Mucosa of rectum (tissue), 2 donors: ENCODE results near the gene ZFHX2.

Source experiments
- H3K27ac ChIP-seq, 2 donors: one replicate each; pipeline ENCODE4 v1.7.0; 2013; ENCODE audit warnings: inconsistent platforms in 2 of 2, low read depth in 2 of 2, low read length in 2 of 2
- H3K27me3 ChIP-seq, 2 donors: one replicate each; pipeline ENCODE4 v1.7.0; 2013; ENCODE audit warnings: low read length in 2 of 2; ENCODE audit not compliant: control insufficient read depth in 2 of 2, insufficient read depth in 2 of 2
- H3K36me3 ChIP-seq, 2 donors: one replicate each; pipeline ENCODE4 v1.7.0; 2013; ENCODE audit warnings: low read length in 2 of 2; ENCODE audit not compliant: control insufficient read depth in 2 of 2, insufficient read depth in 2 of 2
- H3K4me1 ChIP-seq, 2 donors: one replicate each; pipeline ENCODE4 v1.7.0; 2013; ENCODE audit warnings: low read length in 2 of 2, mild to moderate bottlenecking in 1 of 2; ENCODE audit not compliant: control insufficient read depth in 2 of 2, insufficient read depth in 2 of 2
- H3K4me3 ChIP-seq, 2 donors: one replicate each; pipeline ENCODE4 v1.7.0; 2013; ENCODE audit warnings: low read length in 2 of 2
- H3K9ac ChIP-seq, 2 donors: one replicate each; pipeline ENCODE4 v1.7.0; 2013; ENCODE audit warnings: low read length in 2 of 2, low read depth in 1 of 2, mild to moderate bottlenecking in 1 of 2
- H3K9me3 ChIP-seq, 2 donors: one replicate each; pipeline ENCODE4 v1.7.0; 2013; ENCODE audit warnings: low read length in 2 of 2; ENCODE audit not compliant: control insufficient read depth in 2 of 2
- donor health status: healthy.
- donor health status: Normal muscosa, but diverticular disease.

The ZFHX2 gene

DNA sequence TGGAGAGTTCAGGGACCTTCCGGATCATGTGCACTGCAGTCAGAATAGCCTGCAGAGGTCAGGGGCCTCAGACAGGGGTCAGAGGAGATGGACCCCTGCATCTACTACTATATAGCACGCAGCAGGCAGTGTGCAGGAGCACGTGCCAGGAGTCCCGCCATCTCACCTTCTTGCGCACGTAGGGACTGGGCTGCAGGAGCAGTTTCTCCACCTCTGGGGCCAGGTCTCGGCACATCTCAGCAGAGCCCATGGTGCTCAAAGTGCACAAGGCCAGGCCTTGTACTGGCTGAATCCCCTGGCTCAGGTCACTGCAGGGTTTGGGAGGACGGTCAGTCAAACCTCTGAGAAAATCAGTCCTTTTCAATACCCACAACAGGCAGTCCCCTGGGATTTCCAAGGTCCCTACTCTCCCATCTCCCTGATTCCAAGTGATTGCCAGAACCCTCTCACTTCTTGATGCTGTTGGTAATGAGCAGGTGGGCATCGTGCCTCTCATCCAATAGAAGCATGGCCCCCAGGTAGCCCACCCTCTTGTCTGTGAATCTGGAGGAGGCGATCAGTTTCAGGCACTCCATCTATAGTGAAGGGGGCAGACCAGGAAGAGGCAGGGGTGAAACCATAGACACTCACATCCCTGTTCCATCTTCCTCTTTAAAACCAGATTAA is 14.7 kb upstream of the ZFHX2 start:
- no peaks in the 10 kb centered on the region for H3K27me3 ChIP-seq
- H3K4me3 ChIP-seq = peak overlapping the region; percentile 87 to 94
- H3K4me1 ChIP-seq = peaks cover 12 to 15% of the 10 kb centered on the region in 2 donors
- H3K9me3 ChIP-seq = no peaks in the 10 kb centered on the region
- H3K9ac ChIP-seq = peak overlapping the region; percentile 81 to 84
- no peak overlapping the region for H3K27ac ChIP-seq
- H3K36me3 ChIP-seq = peaks cover 27 to 46% of the 10 kb centered on the region in 2 donors

DNA sequence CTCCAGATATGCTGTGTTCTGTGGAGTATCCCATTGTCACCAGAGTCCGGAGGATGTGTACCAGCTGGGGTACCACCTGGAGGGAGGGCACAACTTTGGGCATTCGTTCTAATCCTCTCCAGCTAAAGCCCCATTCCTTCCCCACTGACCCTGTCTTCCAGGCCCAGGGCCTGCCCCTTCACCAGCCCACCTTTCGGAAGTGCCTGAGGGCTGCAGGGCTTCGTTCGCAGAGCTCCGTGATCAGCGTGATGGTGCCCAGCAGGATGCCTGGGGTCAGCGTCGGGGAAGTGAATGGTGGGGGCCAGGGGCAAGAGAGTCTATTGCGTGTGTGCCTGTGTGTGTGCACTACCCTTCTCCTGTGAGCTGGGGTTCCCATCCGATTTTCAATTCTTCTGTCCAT is 14.1 kb upstream of the ZFHX2 start:
- H3K9ac ChIP-seq = no peak overlapping the region
- no peak overlapping the region for H3K27ac ChIP-seq
- H3K9me3 ChIP-seq = no peaks in the 10 kb centered on the region
- no peaks in the 10 kb centered on the region for H3K27me3 ChIP-seq
- H3K4me1 ChIP-seq = peaks cover 12 to 15% of the 10 kb centered on the region in 2 donors
- H3K4me3 ChIP-seq = no peak overlapping the region
- H3K36me3 ChIP-seq = peaks cover 32 to 50% of the 10 kb centered on the region in 2 donors

DNA sequence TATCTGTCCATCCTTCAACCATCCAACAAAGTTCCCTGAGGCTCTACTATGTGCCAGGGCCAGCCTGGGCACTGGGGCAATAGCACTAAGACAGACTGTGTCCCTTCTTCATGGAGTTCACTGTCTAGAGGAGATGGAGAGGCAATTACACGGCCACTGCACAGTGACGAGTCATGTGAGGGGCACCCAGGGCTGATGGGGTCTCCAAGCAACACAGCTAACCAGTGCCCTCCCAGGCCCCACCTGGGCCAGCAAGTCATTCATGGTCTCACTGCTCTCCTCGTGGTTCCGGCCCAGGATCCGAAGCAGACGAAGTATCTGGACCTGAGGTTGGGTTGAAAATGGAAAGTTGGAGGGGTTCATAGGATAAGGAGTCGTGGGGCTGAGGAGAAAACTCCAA is 13.3 kb upstream of the ZFHX2 start:
- Histone ChIP-seq H3K27ac (no peak overlapping the region), H3K27me3 (no peaks in the 10 kb centered on the region), H3K4me1 (peaks cover 12 to 15% of the 10 kb centered on the region in 2 donors), H3K9ac (no peak overlapping the region), H3K4me3 (no peak overlapping the region), H3K36me3 (peaks cover 39 to 55% of the 10 kb centered on the region in 2 donors), H3K9me3 (no peaks in the 10 kb centered on the region)

DNA sequence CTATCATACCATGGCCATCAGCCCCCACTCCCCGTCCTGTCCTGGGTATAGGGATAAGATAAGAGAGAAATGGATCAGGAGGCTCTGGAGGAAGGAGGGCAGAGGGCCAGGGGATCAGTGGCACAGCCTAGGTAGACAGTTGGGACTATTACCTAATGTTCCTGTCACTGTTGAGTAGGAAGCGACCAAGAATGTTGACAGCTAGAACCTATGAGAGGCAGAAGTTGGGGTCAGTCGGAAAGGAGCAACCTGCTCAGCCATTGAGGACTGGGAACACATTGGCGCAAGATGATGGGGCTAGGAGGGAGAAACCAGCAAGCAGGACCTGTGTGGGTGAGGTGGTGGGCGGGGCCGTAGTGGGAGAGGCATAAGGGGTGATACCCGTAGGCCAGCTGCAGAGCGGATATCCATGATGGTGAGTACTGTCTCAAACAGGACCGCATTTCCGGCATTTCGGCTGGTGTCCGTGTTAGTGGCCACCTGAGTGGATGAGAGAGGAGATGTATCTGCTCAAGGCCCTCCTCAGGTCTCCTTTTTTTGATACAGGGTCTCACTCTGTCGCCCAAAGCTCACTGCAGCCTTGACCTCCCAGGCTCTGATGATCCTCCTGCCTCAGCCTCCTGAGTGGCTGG is 12.7 kb upstream of the ZFHX2 start:
- Histone ChIP-seq H3K9me3 (no peaks in the 10 kb centered on the region), H3K9ac (no peak overlapping the region), H3K4me1 (peaks cover 12 to 13% of the 10 kb centered on the region in 2 donors), H3K36me3 (peaks cover 42 to 61% of the 10 kb centered on the region in 2 donors), H3K4me3 (no peak overlapping the region), H3K27me3 (no peaks in the 10 kb centered on the region), H3K27ac (no peak overlapping the region)

DNA sequence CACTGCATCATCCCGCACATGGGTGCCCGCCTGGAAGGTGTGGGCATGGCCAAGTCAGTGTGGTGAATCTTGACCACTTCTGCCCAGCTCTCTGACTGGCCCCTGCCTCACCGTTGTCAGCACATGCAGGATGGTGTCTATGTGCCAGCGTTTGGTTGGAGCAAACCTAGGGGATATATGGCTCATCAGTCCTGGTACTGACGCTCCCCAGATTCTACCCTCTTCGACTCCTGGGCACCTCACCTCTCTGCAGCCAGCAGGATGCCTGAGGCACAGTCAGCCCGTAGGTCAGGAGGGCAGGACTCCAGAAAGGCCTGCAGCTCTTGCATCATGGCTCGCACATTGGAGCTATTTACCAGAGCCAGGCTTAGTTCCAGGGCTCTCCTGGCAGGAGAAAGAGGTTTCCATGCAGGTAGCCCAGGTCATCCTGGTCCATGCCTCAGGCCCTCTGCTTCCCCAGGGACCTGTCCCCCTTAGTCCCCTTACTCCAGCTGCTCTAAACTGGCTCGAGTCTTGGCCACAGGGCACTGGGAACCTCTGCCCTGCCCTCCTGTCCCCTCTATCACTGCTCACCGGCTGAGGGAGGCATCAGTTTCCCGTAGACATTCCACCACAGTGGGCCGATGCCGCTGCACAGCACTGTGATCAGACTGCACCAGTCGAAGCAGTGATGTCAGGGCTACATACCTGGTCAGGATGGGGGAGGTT is 12.1 kb upstream of the ZFHX2 start:
- no peak overlapping the region for H3K27ac ChIP-seq
- H3K36me3 ChIP-seq = peaks cover 46 to 67% of the 10 kb centered on the region in 2 donors
- H3K9ac ChIP-seq = no peak overlapping the region
- H3K27me3 ChIP-seq = no peaks in the 10 kb centered on the region
- no peak overlapping the region for H3K4me3 ChIP-seq
- no peaks in the 10 kb centered on the region for H3K9me3 ChIP-seq
- peaks cover 12% of the 10 kb centered on the region in 2 donors for H3K4me1 ChIP-seq

DNA sequence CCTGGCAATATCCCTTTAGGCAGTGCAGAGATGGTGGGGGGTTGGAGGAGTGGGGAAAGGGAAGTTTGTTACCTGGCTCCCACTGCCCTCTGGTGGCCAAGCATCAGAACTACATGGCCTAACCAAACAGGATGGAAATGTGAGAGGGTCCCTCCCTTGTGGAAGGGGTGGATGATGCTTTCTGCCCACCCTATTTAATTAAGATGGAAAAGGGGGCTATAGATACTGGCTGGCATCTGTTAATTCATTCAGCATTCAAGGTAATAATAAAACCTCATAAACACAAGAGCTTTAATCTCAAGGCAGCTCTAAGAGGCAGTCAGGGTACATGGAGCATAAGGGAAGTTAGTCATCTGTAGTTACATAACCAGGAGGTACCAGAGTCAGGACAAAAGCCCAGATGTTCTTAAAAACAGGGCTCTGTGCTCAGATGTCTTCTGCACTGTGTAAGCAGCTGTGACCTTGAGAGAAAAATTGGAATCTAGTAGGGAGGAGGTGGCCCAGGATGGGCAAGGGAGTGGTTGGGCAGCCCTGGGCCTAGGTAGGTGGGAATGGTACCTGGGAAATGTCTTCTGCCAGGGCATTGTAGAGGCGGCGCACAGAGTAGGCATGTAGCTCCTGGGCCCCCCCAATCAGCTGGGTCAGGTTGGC is 11.4 kb upstream of the ZFHX2 start:
- Histone ChIP-seq H3K9me3 (no peaks in the 10 kb centered on the region), H3K27ac (no peak overlapping the region), H3K36me3 (peaks cover 46 to 69% of the 10 kb centered on the region in 2 donors), H3K27me3 (no peaks in the 10 kb centered on the region), H3K4me3 (no peak overlapping the region), H3K4me1 (peaks cover 8% of the 10 kb centered on the region in 2 donors), H3K9ac (no peak overlapping the region)

DNA sequence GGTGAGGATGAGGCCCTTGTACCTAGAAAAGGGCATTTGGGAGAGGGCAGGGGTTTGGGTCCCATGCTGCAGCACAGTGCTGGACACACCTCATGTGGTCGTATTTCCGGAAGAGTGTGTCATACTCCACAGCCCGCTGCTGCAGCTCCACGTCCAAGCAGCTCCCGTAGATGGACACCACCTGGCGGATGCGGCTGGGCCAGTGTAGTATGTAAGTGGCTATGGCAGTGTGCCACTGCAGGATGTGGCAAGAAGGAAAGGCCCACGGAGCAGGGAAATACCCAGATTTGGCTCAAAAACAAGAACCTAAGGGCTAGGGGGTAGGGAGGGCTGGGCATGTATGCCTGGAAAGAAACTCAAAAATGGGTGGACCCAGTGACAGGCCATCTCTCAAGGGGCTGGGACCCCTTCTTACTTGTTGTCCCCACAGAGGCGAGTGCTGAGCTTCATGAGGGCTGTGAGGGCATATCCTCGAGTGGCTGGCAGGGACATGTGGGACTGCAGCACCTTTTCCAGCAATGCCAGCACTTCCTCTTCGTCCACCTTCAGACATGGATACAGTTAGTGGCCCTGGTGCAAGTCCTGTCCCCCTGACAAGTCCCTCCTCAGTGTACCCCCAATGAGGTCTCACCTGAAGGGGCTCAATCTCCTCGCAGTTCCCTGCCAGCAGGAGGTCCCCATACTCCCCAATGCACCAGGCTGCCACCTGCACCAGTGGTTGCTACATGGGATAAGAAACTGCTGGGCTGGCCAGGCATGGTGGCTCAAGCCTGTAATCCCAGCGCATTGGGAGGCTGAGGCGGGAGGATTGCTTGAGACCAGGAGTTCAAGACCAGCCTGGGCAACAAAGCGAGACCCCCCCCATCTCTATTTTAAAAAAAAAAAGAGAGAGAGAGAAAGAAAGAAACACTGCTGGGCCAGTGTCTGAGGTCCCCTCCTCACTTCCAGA is 10.6 kb upstream of the ZFHX2 start:
- H3K9me3 ChIP-seq = no peaks in the 10 kb centered on the region
- no peak overlapping the region for H3K4me3 ChIP-seq
- peaks cover 46 to 69% of the 10 kb centered on the region in 2 donors for H3K36me3 ChIP-seq
- H3K9ac ChIP-seq = no peak overlapping the region
- H3K27me3 ChIP-seq = no peaks in the 10 kb centered on the region
- H3K27ac ChIP-seq = no peak overlapping the region
- peaks cover 8% of the 10 kb centered on the region in 2 donors for H3K4me1 ChIP-seq

DNA sequence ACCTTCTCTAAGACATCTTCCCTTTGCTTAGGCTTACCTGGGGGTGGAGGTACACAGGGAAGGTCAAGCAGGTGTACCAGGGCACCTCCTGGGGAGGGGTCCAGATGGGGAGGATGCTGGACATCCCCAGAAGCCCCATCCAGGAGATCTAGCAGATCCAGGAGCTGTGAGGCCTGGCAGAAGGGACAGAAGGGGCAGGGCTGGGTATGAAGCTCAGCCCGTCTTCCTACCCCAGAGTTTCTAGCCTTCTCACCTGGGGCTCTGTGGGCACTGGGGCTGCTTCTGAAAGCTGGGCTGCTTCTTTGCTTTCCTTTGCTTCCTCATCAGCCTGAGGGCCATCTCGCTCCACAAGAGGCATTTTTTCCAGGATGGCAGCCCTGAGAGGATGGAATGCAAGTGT is 9.7 kb upstream of the ZFHX2 start:
- Histone ChIP-seq H3K27me3 (no peaks in the 10 kb centered on the region), H3K36me3 (peaks cover 46 to 69% of the 10 kb centered on the region in 2 donors), H3K9me3 (no peaks in the 10 kb centered on the region), H3K4me3 (no peak overlapping the region), H3K9ac (no peak overlapping the region), H3K4me1 (peaks cover 8 to 11% of the 10 kb centered on the region in 2 donors), H3K27ac (no peak overlapping the region)

DNA sequence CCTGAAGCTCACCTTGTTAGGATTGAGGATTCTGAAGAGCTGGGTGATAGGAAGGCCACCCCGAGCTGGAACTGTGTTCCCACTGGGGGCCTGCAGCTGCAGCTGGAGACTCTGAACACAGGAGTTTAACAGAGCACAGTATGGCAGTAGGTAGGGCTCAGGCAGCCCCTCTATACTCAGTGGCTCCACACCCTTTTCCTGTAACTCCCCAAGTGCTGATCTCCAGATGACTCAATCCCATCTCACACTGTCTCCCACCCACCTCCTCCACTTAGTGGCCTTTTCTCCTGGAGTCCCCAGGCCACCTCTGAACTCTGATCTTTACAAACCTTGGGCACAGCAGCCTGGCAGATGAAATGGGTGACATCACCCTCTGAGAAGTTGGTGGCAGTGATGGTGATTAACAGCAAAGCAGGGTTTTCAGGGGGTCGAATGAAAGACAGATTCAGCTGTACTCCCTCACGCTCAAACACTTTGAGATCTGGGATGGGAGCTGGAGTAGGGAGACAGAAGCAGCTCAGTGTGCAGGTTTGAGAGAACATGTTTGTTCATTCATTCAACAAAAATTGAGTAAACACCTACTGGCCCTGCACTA is 8.5 kb upstream of the ZFHX2 start:
- no peaks in the 10 kb centered on the region for H3K9me3 ChIP-seq
- no peak overlapping the region for H3K9ac ChIP-seq
- no peak overlapping the region for H3K4me3 ChIP-seq
- peaks cover 8 to 9% of the 10 kb centered on the region in 2 donors for H3K4me1 ChIP-seq
- no peak overlapping the region for H3K27ac ChIP-seq
- H3K36me3 ChIP-seq = peaks cover 44 to 57% of the 10 kb centered on the region in 2 donors
- H3K27me3 ChIP-seq = no peaks in the 10 kb centered on the region
